Measurements from ENCODE around the gene GNAL. TPM values are rescaled to one million over a fixed set of nuclear protein-coding genes. Genes with fewer than 3 reads are reported as not detected.

GNAL gene
- total RNA-seq, 1 experiment from 2014 or later: 24.0 TPM

DNA sequence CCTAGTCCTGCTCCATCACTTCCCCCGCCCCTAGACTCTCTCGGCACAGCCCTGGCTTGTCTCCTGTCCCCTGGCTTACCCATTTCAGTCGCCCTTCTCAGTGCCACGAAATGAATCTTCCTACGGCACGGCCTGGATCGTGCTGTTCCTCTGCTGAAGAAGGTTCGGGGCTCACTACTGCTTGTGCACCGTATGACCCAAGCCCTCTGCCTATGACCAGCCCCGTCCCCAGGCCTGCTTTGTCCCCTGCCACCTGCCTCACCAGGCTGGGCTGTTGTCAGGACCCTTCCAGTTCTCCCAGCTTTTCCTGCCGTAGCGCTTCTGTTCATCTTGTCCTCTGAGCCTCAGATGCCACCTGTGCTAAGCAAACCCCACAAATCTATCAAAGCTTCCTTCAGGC is 176.0 kb downstream of the GNAL start:
- H2BK5ac ChIP-seq (ENCODE audit: insufficient read length, low read length): no peak overlapping the region
- no peaks in the 10 kb centered on the region for H3K27me3 ChIP-seq (ENCODE audit: insufficient read depth, low read length)
- no peaks in the 10 kb centered on the region for H3K79me2 ChIP-seq (ENCODE audit: insufficient read depth, low read length)
- H2BK120ac ChIP-seq (ENCODE audit: low read depth, low read length, poor library complexity, severe bottlenecking): no peak overlapping the region
- no peak overlapping the region for H3K4ac ChIP-seq (ENCODE audit: low read depth, low read length)
- no peak overlapping the region for H4K5ac ChIP-seq (ENCODE audit: insufficient read length, low read depth, low read length)
- H3K36me3 Mint-ChIP-seq (ENCODE audit: insufficient read depth in 1 of 3, low read depth in 3 of 3): peaks cover 8 to 25% (median 13%) of the 10 kb centered on the region in 3 experiments; a peak in 6 of 7 replicates
- no peaks in the 10 kb centered on the region for H4K20me1 ChIP-seq (ENCODE audit: control insufficient read depth, insufficient read depth, insufficient read length)
- no peak overlapping the region for H3K18ac ChIP-seq (ENCODE audit: insufficient read length, low read depth, low read length)
- no peaks in the 10 kb centered on the region for H3K27me3 Mint-ChIP-seq (ENCODE audit: low read depth)
- no peak overlapping the region for H2BK15ac ChIP-seq (ENCODE audit: low read depth, low read length)
- no peak overlapping the region for H3K56ac ChIP-seq (ENCODE audit: insufficient read length, low read depth, low read length)
- no peak overlapping the region for H3K23ac ChIP-seq (ENCODE audit: insufficient read length, low read depth, low read length)
- H2AK5ac ChIP-seq (ENCODE audit: insufficient read length, low read length): no peak overlapping the region
- H3K79me1 ChIP-seq (ENCODE audit: insufficient read depth, low read depth, low read length, poor library complexity, severe bottlenecking): no peaks in the 10 kb centered on the region
- H3K4me1 Mint-ChIP-seq: peaks cover 7 to 10% of the 10 kb centered on the region in 2 experiments
- no peak overlapping the region for H4K8ac ChIP-seq (replicated peaks; ENCODE audit: insufficient read length, low read depth, low read length)
- DNase-seq: no peak
- H3K9ac ChIP-seq (ENCODE audit: extremely low read depth, insufficient read length, low read length): no peak overlapping the region
- no peaks in the 10 kb centered on the region for H3K9me3 Mint-ChIP-seq
- TF ChIP-seq, protein P1, sequence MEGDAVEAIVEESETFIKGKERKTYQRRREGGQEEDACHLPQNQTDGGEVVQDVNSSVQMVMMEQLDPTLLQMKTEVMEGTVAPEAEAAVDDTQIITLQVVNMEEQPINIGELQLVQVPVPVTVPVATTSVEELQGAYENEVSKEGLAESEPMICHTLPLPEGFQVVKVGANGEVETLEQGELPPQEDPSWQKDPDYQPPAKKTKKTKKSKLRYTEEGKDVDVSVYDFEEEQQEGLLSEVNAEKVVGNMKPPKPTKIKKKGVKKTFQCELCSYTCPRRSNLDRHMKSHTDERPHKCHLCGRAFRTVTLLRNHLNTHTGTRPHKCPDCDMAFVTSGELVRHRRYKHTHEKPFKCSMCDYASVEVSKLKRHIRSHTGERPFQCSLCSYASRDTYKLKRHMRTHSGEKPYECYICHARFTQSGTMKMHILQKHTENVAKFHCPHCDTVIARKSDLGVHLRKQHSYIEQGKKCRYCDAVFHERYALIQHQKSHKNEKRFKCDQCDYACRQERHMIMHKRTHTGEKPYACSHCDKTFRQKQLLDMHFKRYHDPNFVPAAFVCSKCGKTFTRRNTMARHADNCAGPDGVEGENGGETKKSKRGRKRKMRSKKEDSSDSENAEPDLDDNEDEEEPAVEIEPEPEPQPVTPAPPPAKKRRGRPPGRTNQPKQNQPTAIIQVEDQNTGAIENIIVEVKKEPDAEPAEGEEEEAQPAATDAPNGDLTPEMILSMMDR (conservative IDR thresholded peaks at IDR 0.05): no peak
- no peaks in the 10 kb centered on the region for H3K23me2 ChIP-seq (ENCODE audit: insufficient read length, low read depth, low read length, poor library complexity, severe bottlenecking)
- H3K14ac ChIP-seq (ENCODE audit: insufficient read depth, low read length): 0 out of 2 replicates have a peak overlapping the region, but pooled peaks have one; percentile 22
- no peak overlapping the region for H3T11ph ChIP-seq (ENCODE audit: low read length)
- no peaks in the 10 kb centered on the region for H3K9me3 ChIP-seq (ENCODE audit: control insufficient read depth, low read depth, low read length)
- H3K27ac Mint-ChIP-seq: peak overlapping the region in 2 of 3 experiments; percentile 30 to 78; a peak in 5 of 7 replicates
- H4K91ac ChIP-seq (ENCODE audit: insufficient read length, low read depth, low read length): no peak overlapping the region
- peaks cover 4% of the 10 kb centered on the region for H3K4me1 ChIP-seq (ENCODE audit: insufficient read depth, low read length)
- no peak overlapping the region for H3K27ac ChIP-seq (ENCODE audit: insufficient read length, low read depth, low read length)
- no peak overlapping the region for H3K4me2 ChIP-seq (ENCODE audit: insufficient read depth, insufficient read length, low read length)
- H3K4me3 Mint-ChIP-seq: no peak overlapping the region; a peak in 1 of 5 replicates
- H2AFZ ChIP-seq (ENCODE audit: low read length): no peak overlapping the region
- H2BK12ac ChIP-seq (ENCODE audit: insufficient read length, low read depth, low read length): no peak overlapping the region
- no peak overlapping the region for H2BK20ac ChIP-seq (ENCODE audit: low read depth, low read length, poor library complexity, severe bottlenecking)
- no CpG with 5 or more reads among the region's 12 CpGs for WGBS (ENCODE audit: extremely low coverage, insufficient read length, low lambda C conversion rate)
